ENCODE results near the gene DYTN.

Gene DYTN

DNA sequence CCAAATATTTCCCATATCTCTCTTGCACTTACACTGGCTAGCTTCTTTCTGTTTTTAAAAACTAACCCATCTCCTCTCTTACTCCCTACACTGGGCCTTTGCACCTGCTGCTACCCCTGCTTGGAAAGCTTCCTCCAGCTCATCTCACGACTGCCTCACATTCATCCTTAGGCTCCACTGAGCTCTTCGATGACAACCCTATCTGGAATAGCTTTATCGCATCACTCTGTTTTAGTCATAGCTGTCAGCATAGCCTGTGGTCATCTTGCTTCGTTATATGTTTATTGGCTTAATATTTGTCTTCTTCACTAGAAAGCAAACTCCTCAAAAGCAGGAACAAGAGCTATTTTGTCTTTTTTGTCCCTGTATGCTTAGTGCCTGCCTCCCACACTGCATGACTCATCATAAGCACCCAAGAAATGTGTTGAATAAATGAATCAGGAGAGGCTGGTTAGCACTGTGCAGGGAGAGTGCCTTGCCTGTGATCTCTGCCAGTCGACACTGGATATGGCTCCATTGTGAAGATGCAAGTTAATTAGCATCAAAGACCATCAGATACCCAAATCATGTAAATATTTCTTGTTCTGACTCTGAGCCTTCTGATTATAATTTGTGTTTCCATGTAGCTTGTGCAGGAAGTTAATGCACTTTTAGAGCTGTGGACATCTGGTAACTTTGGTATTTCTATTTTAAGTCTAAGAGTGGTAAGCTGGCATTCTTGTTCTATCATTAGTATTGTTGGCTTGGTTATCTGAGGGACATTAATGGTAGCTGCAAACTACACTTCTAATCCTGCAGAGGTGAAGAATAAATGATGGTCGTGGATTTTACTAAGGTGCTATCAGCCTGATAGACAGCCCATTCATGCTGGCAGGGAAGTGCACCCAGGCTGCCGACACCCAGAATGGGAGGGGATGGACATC is 10.3 kb upstream of the DYTN start:
- TF ChIP-seq FOXP2 (optimal IDR thresholded peaks at IDR 0.05; ENCODE audit: borderline replicate concordance, extremely low read depth, extremely low read length, insufficient read depth) (no peak), SIN3A (IDR thresholded peaks at IDR 0.05; ENCODE audit: borderline replicate concordance, insufficient read depth, low read length) (no peak), TAF1 (IDR thresholded peaks at IDR 0.05; ENCODE audit: borderline replicate concordance, insufficient read depth, low read length) (no peak), POLR2AphosphoS5 (IDR thresholded peaks at IDR 0.05; ENCODE audit: low read depth, low read length) (no peak), REST (IDR thresholded peaks at IDR 0.05; ENCODE audit: insufficient read depth in 1 of 2, low read depth in 2 of 2, low read length in 2 of 2) (no peak)

GRCh38 chr2:206727287-206727686 is 9.1 kb upstream of the DYTN start:
- TF ChIP-seq POLR2AphosphoS5 (IDR thresholded peaks at IDR 0.05; ENCODE audit: low read depth, low read length) (no peak), FOXP2 (optimal IDR thresholded peaks at IDR 0.05; ENCODE audit: borderline replicate concordance, extremely low read depth, extremely low read length, insufficient read depth) (no peak), SIN3A (IDR thresholded peaks at IDR 0.05; ENCODE audit: borderline replicate concordance, insufficient read depth, low read length) (no peak), TAF1 (IDR thresholded peaks at IDR 0.05; ENCODE audit: borderline replicate concordance, insufficient read depth, low read length) (no peak), REST (IDR thresholded peaks at IDR 0.05; ENCODE audit: insufficient read depth in 1 of 2, low read depth in 2 of 2, low read length in 2 of 2) (no peak)

DNA sequence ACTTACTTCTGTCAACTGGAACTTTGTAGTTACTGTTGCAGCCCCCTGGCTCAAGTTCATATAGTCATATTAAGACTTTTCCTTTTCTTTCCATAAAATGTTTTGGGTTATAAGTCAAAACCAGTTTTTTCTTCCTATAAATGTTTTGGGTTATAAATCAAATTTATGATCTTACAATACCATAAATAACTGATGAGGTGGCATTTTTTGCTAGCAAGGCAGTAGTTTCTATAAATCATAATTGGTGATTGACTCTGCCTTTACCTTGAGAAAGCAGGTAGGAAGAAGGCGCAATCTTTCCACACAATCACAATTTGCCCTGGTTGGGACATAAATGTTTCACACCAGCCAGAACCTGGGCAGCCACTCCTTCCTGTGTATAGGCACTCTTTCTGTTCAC is 5.1 kb upstream of the DYTN start:
- TF ChIP-seq TAF1 (IDR thresholded peaks at IDR 0.05; ENCODE audit: borderline replicate concordance, insufficient read depth, low read length): no peak
- TF ChIP-seq REST (IDR thresholded peaks at IDR 0.05; ENCODE audit: insufficient read depth in 1 of 2, low read depth in 2 of 2, low read length in 2 of 2): no peak
- TF ChIP-seq POLR2AphosphoS5 (IDR thresholded peaks at IDR 0.05; ENCODE audit: low read depth, low read length): no peak
- TF ChIP-seq SIN3A (IDR thresholded peaks at IDR 0.05; ENCODE audit: borderline replicate concordance, insufficient read depth, low read length): no peak
- TF ChIP-seq FOXP2 (optimal IDR thresholded peaks at IDR 0.05; ENCODE audit: borderline replicate concordance, extremely low read depth, extremely low read length, insufficient read depth): no peak

DNA sequence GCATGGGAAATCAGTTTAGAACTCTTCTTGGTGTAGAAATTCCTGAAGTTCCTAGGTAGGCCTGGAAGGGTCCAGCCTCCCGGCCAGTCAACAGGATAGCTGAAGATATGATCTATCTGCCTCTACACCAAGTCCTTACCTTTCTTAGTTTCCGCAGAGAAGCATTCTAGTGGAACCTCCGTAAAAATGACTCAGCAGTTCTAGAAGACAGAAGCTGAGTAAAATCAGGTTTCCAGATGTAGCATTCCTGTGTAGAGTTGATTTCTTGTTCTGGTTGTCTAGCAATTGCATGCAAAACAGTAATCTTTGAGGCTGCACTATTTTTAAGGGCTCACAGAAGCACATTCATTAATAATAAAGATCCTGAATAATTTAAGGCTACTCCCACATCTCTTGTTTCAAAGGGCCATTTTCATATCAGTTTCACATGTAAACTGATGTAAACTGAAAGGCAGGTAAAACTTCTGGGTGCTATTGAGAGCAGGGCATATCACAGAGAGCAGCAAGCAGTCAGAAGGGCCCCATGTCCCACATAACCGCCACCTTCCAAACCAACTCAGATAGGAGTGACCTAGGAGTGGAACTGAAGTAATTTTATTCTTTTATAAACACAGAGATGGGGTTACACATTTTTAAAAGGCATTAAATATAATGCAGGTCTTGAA is 3.2 kb upstream of the DYTN start:
- no peak for TF ChIP-seq POLR2AphosphoS5 (IDR thresholded peaks at IDR 0.05; ENCODE audit: low read depth, low read length)
- TF ChIP-seq TAF1 (IDR thresholded peaks at IDR 0.05; ENCODE audit: borderline replicate concordance, insufficient read depth, low read length): no peak
- no peak for TF ChIP-seq SIN3A (IDR thresholded peaks at IDR 0.05; ENCODE audit: borderline replicate concordance, insufficient read depth, low read length)
- TF ChIP-seq REST (IDR thresholded peaks at IDR 0.05; ENCODE audit: insufficient read depth in 1 of 2, low read depth in 2 of 2, low read length in 2 of 2): no peak
- no peak for TF ChIP-seq FOXP2 (optimal IDR thresholded peaks at IDR 0.05; ENCODE audit: borderline replicate concordance, extremely low read depth, extremely low read length, insufficient read depth)

Data from PFSK-1 (cell line).